Stimulated activated naive CD4-positive, alpha-beta T cell treated with Interleukin-2 at 50 U/mL for 16 hours (primary cell): Measurements from ENCODE around the gene MPZL3.
"Not testable (repeated sequence)": the region's sequence is repeated elsewhere in the genome, so short reads cannot be mapped to it uniquely, and the experiment has no call there.

Experiments used
- DNase-seq: peaks from one replicate; lab custom pipeline; 2025; lab: John Stamatoyannopoulos, UW

Gene MPZL3

GRCh38 chr11:118184784-118185579, 67.2 kb downstream of the MPZL3 start:
- DNase-seq = no peak

- not testable (repeated sequence) for DNase-seq
Measured at GRCh38 chr11:118183691-118184090, 68.5 kb downstream of the MPZL3 start.

- DNase-seq = no peak
Measured at GRCh38 chr11:118180300-118180703, 71.9 kb downstream of the MPZL3 start.

GRCh38 chr11:118176778-118177134, 75.4 kb downstream of the MPZL3 start:
- no peak for DNase-seq
